HG03469 (cell line): Measurements from ENCODE around the gene GNG7.
"Not testable (repeated sequence)": the region's sequence is repeated elsewhere in the genome, so short reads cannot be mapped to it uniquely, and the experiment has no call there.

ENCODE experiments used
- ATAC-seq: cut with Tn5 transposase; IDR thresholded peaks from one replicate; pipeline ENCODE4 v1.9.1; 2021; ENCODE audit warnings: mild to moderate bottlenecking, moderate library complexity, moderate number of reproducible peaks; ENCODE audit not compliant: unreplicated experiment

Gene GNG7

GRCh38 chr19:2556221-2557092 is 146.0 kb downstream of the GNG7 start:
- no peak for ATAC-seq

GRCh38 chr19:2555422-2556220 is 146.9 kb downstream of the GNG7 start:
- ATAC-seq, result no peak

- ATAC-seq, result no peak
These were observed 147.6 kb downstream of the GNG7 start for GRCh38 chr19:2554856-2555255.

- no peak for ATAC-seq
These were observed 149.0 kb downstream of the GNG7 start for GRCh38 chr19:2553510-2553909.

GRCh38 chr19:2552859-2553258 is 149.6 kb downstream of the GNG7 start:
- no peak for ATAC-seq

GRCh38 chr19:2551864-2552185 is 150.7 kb downstream of the GNG7 start:
- no peak for ATAC-seq

GRCh38 chr19:2551172-2551863 is 151.2 kb downstream of the GNG7 start:
- ATAC-seq, result no peak

GRCh38 chr19:2550431-2551171 is 151.9 kb downstream of the GNG7 start:
- ATAC-seq, result no peak

- ATAC-seq, result no peak
These were observed 152.7 kb downstream of the GNG7 start for GRCh38 chr19:2549701-2550191.

GRCh38 chr19:2548966-2549365 is 153.5 kb downstream of the GNG7 start:
- no peak for ATAC-seq

- no peak for ATAC-seq
These were observed 154.8 kb downstream of the GNG7 start for GRCh38 chr19:2547721-2548120.

GRCh38 chr19:2547033-2547680 is 155.3 kb downstream of the GNG7 start:
- ATAC-seq, result no peak

- no peak for ATAC-seq
These were observed 156.1 kb downstream of the GNG7 start for GRCh38 chr19:2546128-2547032.

GRCh38 chr19:2545416-2546127 is 156.9 kb downstream of the GNG7 start:
- ATAC-seq, result not testable (repeated sequence)

- no peak for ATAC-seq
These were observed 157.7 kb downstream of the GNG7 start for GRCh38 chr19:2544576-2545415.

GRCh38 chr19:2543463-2544442 is 158.7 kb downstream of the GNG7 start:
- no peak for ATAC-seq
